Activated CD8-positive, alpha-beta memory T cell treated with anti-CD3 and anti-CD28 coated beads, Interleukin-2, amount 50 U/mL, for 4 hours (primary cell): Measurements from ENCODE around the gene STYXL1.

Experiments used
- DNase-seq: peaks from one replicate; pipeline ENCODE4 v3.0.0-alpha.2; 2020

Gene STYXL1

DNA sequence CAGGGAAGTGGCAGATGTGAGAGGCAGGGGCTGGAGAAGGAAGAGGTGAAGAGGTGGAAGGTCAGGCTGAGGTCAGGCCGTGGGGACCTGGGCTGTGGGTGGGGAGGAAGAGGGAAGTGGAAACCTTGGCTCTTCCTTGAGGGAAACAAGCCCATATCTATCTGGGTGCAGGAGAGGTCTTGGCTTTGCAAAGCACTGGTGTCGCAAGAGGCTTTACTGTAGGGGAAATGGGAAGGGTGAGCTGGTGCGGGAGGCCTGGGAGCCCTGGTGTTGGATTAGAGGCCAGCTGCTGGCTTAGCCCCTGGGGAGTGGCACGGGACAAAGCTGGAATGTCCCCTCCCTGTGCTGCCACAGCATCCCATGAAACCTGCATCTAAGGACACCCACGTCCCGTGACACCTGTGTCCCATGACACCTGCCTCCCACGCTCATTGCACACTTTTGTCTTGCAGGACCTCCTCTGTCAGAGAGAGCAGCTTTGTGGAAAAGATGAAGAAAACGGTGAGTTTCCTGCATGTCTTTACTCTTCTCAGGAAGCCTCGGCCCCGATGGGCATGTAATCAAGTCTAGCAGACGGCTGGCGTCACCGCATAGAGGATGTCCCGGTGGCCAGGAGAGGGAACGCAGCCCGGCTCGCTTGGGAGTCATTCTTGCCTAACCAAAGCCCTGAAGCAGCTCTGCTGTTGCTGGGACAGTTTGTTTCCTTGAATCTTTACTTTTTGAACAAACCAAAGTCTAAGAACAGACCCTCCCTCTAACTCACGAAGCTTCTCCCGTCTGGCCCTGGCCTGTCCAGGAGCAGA, 75.6 kb downstream of the STYXL1 start:
- no peak for DNase-seq

DNA sequence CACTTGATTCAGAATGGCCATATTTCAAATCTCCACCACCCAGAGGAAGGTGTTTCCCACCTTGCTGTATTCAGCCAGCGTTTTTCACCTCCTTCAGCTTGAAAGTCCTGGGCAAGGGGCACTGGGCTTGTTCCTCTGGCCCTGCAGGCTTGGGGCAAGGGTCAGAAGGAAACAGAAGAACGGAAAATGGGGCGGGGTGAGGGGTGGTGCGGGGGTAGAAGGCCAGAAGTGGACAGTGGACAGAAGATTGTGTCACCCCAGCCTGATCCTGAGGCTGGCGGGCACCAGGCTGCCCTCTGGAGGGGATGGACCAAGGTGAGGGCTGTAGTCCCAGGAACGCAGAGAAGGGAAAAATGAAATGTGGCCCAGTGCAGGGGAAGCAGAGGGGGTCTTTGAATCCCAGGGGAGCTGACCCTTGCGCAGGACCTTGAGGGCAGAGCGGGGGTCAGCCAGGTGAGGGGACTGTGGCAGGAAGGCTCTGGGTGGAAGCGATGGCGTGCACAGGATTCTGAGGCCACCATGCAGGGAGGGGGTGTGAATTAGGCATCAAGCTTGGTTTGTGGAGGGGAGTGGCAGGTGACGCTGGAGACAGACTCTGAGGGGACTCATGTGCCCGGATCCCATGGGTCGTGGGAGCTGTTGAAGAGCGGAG, 76.4 kb downstream of the STYXL1 start:
- DNase-seq = no peak

DNA sequence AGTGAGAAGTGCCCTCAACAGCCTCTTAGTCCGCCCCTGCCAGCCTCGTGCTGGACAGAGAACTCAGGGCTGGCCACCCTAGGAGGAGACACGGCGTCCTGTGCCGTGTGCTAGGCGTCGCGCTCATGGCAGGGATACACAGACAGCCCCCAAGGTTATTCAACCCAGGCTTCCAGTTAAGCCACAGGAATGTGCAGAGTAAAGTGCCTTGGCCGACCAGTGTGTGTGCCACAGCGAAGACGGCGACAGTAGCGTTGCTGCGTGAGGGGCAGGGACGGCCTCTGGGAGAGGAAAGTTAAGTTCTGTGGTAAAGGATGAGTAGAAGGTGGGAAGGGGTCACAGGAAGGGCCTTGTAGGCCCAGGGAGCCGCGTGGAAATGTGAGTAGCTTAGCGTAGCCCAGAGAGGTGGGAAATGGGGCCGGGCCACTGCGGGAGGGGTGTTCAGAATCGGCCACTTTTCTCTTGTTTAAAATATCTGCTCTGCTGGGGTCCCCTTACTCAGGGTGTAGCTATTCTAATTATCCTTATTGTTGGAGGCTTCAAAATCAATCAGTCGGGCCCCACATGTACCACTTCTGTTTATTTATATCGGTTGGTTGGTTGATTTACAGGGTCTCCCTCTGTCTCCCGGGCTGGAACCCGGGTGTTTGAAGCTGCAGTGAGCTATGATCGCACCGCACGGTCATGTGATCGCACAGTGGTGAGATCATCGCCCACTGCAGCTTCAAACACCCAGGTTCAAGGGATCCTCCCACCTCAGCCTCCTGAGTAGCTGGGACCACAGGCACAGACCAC, 77.9 kb downstream of the STYXL1 start:
- DNase-seq = no peak

DNA sequence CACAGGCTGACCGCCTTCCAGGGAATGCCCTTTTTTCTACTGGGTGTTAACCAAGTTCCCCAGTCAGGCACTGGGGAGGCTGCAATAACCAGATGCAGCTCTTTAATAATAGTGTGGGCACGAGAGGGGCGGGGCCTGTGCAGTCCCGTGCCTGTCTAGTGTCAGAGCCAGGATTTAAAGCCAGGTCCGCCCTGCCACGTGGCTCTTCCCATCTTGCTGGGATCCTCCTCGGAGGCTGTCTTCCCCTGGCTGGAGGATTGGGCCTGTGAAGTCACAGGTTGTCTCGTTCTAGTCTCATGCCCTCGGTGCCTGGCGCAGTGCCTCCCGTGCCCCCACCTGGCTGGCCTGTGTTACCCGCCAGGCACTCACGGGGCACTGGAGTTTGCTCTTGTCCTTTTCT, 78.6 kb downstream of the STYXL1 start:
- no peak for DNase-seq

DNA sequence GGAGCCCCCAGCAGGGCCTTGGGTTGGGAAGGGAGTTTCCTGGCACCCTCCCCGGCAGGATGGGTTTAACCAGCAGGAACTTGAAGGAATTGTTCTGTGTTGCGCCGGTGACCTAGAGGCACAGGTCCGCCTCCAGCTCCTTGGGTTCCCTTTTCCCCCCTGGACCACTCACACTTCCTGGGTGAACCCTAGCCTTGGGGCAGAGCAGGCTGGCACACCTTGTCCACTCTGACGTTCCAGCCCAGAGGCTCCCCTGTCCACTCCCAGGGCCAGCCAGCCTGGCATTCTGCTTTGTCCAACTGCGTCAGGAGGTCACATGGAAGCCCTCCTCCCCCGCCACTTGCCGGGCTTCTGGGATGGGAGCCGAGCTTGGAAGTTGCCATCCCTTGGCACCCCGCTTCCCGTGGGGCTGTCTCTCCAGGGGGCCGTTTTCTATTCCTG, 79.2 kb downstream of the STYXL1 start:
- no peak for DNase-seq

DNA sequence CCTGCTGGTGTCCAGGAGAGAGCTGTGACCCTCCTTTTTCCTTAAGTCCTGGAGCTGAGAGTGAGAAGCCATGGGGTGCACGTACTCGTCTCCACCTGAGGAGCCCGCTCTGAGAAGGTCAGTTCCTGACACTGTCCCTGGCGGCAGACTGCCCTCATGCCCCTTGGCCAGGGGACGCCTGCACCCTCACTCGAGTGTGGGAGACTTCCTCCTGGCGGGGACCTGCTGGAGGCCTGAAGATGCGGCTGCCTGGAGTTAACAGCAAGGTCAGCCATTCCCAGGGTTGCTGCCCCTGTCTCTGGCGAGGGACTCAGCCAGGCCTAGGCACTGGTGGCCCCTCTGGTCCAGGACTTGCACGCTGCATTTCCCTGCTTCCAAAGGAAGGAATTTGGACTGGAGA, 79.8 kb downstream of the STYXL1 start:
- no peak for DNase-seq

DNA sequence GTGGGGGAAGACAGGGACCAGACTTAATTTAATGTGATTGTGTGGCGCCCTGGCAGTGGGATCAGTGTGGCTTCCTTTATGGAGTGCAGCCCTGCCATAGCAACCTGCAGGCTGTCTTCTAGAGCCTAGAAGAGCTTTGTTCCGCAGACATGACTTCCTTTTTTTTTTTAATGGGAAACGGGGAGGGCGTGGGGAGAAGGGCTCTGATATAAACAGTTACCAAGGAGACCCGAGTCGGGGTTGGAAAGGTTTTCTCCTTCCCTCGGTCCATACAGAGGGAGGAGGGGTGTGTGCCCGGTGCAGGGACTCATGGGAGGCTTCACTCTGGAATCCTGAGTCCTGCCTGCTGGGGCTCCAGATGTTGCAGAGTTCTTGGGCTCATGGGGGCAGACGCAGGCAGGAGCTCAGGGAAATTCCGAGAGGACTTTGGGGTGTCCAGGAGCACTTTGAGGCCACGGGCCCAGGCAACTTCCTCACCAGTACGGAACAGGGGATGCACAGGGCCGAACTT, 80.3 kb downstream of the STYXL1 start:
- no peak for DNase-seq

DNA sequence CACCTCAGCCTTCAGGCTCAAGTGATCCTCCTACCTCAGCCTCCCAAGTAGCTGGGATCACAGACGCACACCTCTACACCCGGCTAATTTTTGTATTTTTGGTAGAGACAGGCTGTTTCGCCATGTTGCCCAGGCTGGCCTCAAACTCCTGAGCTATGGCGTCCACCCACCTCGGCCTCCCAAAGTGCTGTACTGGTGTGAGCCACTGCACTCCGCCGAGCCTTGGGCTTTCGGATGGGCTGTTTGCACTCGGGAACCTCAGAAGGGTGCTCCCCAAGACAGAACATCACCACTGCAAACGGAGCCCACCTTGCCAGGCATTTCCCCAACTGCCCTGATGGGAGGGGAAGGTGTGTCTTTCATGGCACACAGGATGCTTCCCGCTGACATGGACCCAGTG, 80.7 kb downstream of the STYXL1 start:
- no peak for DNase-seq

DNA sequence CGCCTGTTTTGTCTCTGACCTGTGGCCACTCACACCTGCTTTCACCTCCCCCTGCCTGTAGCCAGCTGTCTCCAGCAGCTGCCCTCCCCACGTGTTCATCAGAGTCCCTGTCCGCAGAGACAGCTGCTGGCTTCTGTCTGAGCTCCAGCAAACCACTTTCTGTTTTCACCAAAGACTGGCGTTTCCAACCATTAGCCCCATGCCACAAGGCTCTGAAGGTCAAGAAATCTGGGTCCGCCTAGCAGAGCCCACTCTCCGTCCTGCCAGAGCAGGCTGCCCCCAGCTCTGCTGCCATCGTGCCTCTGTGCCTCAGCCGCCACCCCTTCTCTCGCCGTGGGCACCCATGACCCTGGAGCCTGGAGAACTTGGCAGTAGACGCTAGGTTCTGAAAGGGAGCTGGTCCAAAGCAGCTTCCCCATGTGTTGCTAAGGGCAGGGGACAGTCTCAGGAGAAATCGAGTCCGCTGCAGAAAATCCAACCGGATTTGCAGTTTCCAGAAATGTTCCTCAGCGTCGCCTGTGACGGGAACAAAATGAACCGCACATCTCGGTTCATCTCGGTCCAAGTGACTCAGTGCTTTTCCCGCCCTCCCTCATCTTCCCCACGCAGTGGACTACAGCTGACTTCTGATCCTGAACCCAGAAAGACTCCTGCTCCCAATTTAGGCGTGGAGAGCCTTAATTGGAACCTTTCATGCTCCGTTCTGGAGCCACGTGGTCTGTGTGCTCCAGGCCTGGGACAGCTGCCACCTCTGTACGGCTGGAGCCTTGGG, 81.4 kb downstream of the STYXL1 start:
- DNase-seq = no peak

DNA sequence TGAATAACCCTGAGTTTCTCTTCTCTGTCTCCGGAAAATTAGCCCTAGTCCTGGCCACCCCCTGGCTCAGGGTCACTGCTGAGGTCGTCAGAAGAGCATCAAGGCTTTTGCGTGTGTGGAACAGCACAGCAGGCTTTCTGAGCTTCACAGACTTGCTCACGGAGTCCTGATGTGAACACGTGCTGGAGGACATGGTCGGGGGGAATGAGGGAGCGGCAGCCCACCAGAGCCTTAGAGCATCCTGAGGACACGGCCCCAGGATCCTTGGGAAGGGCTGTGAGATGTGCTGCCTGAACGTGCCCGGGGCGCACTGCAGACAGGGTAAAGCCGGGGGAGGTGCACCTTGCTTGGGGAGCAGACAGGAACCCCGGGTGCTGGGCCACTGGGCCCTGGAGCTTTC, 82.2 kb downstream of the STYXL1 start:
- DNase-seq = no peak

DNA sequence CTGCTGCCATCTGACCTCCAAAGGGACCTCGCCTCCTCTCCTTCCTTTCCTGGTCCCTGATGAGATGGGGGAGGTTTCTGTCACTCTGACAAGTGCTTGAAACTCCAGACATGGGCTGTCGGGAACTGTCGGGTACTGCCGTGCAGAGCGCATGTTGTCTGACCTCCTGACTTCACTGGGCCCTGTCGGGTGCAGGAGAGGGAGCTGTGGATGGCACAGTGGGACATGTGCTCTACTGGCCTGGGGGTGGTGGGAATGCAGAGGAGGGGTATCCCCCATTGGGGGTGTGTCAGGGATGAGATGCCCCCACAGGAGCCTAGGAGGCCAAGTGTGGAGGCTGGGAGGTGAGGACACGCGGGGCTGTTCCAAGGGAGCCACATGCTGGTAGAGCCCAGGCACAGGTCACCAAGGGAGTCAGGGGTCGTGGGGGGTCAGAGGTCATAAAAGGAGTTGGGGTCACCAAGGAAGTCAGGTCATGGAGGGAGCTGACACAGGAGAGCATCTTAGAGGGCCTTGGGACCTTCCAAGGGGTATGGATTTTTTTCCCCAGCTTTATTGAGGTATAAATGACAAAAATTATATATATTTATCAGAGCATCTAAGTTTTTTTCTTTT, 84.3 kb downstream of the STYXL1 start:
- no peak for DNase-seq

DNA sequence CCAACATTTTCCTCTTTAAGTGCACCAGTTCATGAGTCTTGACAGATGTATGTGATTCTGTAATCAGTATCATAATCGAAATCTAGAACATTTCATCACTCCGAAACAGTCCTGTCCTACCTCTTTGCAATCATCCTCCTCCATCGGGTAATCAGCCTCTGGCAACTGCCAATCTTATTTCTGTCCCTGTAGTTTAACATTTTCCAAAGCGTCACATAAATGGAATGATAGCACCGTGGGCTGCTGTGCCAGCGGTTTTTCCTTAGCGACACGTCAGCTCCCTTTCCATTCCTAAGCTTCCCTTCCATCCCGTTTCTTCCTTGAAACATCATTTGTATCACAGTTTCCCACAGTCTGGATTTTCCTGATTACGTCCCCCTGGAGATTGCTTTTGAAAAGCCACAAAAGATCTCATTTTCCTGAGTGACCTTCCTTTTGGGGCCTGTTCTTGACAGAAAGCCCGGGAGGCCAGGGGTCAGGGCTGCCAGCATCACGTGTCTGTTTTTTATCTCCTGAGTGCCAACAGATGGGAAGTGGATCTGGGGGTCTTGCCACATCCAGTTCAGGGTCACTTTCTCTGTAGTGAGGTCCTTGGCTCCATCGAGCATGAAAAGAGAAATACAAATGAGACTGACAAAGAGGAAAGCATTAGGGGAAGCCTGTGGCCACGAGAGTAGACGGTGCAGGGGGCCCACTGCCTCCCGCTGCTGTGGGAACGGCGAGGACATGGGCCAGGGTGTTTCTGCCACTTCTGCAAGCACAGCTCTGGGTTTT, 85.0 kb downstream of the STYXL1 start:
- DNase-seq = no peak

DNA sequence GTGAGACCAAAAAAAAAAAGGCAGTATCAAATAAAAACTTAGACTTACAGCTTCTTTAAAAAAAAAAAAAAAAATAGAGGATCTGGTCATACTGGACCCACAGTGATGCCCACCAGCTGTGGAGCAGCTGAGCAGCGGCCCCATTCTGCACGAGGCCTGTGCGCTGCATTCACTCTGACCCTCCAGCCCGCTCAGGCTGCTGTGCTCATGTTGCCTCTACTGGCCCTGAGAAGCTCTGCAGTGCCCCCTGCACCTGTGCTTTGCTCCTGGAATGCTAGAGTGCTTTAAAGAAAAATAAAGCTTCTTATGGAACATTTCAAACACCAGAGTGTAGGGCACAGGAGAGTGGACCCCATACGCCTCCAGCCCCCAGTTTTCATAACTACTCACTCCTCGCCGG, 86.6 kb downstream of the STYXL1 start:
- no peak for DNase-seq

DNA sequence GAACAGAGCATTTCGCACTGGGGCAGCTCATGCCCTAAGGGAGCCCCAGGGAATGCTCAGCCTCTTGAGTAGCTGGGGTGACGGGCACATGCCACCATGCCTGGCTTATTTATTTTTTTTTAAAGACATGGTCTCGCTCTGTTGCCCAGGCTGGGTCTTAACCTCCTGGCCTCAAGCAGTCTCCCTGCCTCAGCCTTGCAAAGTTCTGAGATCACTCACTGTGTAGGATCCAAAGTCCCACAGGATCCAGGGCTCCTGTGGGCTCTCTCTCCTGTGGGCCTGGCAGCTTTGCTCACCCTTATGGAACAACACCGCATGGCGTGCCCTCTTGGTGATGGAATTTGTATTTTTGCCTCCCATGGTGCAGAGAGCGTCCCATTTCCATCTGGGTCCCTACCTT, 87.4 kb downstream of the STYXL1 start:
- DNase-seq = no peak

DNA sequence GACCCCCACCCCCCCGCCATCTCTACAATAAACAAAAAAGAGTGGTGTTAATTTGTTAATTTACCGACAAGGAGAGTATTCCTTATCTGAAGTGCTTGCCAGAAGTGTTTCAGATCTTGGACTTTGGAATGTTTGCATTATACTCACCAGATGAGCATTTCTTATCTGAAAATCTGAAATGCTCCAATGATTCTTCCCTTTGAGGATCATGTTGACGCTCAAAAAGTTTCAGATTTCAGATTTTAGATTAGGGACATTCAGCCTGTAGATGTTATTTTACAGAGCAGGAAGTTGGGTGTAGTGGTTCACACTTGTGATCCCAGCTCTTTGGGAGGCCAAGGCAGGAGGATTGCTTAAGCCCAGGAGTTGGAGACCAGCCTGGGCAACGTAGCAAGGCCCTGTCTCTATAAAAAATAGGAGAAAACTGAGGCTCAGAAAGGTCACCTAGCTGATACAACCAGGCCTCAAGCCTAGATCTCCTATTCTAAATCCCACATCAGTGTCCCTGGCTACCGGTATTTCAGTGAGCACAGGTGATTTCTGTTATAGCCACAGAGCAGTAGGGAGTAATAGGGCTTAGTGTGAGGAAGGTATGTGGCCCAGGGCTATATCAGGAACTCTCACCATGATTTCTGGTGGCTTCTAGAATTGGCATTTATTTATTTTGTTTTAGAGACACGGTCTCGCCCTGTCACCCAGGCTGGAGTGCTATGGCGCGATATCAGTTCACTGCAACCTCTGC, 88.8 kb downstream of the STYXL1 start:
- no peak for DNase-seq

DNA sequence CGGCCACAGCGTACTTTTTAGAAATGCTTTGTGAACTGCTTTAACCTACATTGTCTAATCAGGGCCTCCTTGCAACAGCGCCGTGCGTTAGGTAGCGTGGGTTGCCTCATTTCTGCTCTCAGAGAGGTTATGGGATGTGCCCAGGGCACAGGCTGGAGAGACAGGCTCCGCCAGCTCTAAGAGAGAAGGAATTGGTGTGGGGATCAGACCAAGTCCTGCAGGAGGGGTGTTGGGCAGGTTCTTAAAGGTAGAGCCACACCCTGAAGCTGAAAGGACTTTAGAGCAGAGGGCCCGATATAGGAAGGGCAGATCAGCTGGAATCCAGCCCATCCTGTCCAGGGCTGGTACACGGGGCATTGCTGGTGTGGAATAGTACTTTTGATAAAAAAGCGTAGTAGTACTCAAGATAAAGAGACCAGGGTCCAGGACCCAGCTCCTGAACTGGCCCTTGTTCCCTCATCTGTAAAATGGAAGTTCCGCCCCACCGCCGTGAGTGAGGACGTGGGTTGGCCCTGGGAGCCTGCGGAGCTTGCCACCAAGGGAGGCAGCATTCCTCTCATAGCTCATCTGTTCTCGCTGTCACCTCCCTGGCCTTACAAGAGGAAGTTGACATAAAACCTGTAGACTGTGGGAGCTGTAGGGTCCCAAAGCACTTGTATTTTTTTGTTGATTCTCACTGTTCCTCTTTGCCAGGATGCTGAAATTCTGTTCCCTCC, 90.6 kb downstream of the STYXL1 start:
- no peak for DNase-seq

DNA sequence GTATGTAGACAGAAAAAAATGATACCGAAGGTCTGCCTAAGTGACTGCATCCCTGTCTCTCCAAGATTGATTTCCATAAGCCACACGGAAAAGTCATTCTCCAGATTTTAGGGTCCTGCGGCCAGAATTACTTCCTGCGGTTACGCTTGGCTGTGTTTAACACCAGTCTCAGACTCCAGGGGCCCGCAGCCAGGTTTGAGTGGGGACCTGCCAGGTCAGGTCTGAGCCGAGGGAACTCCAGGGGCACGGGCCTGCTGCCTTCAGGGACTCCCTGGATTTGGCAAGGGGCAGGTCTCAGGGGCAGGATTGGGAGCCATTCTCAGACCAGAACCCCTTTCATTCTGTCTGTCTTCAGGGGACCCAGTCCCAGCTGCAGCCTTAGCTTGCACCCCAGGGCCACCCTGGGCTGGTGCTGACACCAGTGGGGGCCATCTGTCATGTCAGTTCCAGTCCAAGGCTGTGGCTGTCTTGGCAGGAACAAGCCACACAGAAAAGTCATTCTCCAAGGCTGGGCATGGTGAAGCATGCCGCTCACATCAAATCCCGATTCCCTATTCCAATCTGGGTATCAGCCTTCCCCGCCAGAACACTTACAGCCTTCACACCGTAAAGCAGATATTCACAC, 92.4 kb downstream of the STYXL1 start:
- no peak for DNase-seq

DNA sequence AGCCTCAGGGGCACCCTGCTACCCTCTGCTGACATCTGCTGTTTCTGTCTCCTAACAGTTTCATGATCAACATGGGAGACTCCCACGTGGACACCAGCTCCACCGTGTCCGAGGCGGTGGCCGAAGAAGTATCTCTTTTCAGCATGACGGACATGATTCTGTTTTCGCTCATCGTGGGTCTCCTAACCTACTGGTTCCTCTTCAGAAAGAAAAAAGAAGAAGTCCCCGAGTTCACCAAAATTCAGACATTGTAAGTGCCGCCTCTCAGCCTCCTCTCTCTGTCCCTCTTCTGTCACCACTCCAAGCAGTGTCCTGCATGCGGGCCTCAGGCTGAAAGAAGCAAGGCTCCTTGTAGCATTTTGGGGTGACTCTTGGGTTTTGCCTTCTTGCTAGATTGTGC, 93.9 kb downstream of the STYXL1 start:
- no peak for DNase-seq

DNA sequence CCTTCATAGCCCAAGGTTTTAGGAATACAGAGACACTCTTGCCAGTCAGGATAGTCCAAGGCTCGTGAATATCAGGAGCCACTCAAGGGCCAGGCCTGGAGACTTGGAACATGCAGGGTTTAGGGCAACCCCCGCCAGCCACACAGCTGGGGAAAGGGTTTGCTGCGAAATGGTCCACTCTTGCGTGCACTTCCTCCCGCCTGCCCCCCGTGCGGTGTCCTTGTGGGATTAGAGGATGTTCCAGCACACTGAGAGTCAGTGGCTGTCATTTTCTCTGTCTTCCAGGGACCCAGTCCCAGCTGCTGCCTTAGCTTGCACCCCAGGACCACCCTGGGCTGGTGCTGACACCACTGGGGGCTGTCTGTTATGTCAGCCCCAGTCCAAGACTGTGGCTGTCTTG, 94.4 kb downstream of the STYXL1 start:
- no peak for DNase-seq

DNA sequence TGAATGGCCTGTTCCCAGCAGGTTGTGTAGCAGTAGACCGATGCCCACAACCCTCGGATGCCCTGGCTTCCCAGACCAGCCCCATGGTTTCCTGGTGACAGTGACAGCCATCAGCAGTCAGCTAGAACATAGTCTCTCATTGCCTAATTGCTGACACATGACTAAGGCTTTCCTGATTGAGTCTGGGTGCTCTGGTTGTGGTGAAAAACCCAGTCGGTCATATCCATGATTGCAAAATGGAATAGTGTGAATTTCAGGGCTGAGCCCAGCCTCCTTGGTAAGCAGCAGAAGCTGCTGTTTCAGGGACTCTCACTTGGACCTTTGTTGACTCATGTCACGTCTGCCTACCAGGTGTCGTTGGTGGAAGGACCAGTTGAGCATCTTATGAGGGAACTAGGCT, 96.3 kb downstream of the STYXL1 start:
- no peak for DNase-seq
